ENCODE measurements around the gene PLPP1.

Gene PLPP1

GRCh38 chr5:55429613-55430253 is 105.0 kb downstream of the PLPP1 start:
- Histone ChIP-seq H3K27me3 (ENCODE audit: control insufficient read depth, insufficient read depth, low read length) (no peaks in the 10 kb centered on the region), H3K4me3 (ENCODE audit: low read depth, low read length) (no peak overlapping the region), H3K27ac (ENCODE audit: low read depth, low read length) (no peak overlapping the region), H3K9ac (ENCODE audit: low read depth, low read length) (no peak overlapping the region), H3K9me3 (ENCODE audit: control insufficient read depth, insufficient read depth, low read length) (no peaks in the 10 kb centered on the region), H3K4me1 (ENCODE audit: control insufficient read depth, insufficient read depth, low read length) (no peaks in the 10 kb centered on the region), H3K36me3 (ENCODE audit: control insufficient read depth, insufficient read depth, low read length) (peaks cover 63% of the 10 kb centered on the region)

DNA sequence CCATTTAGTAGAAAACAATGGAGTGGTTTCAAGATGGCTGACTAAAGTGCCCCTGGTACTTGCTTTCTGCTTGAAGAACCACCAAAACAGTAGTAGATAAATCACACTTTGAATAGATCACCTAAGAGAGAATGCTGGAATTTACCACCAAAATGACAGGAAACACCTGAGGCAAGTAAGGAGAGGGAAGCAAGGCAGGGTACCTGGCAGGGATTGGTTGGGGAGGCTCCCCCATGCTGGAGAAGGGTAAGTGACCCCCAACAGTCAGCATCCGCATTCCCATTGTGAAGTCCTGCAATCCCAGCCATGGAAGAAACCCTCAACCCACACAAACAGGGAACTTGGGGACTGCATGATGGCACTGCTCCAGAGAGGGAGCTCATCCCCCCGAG is 105.5 kb downstream of the PLPP1 start:
- peaks cover 68% of the 10 kb centered on the region for H3K36me3 ChIP-seq (ENCODE audit: control insufficient read depth, insufficient read depth, low read length)
- H3K27me3 ChIP-seq (ENCODE audit: control insufficient read depth, insufficient read depth, low read length) = no peaks in the 10 kb centered on the region
- H3K9ac ChIP-seq (ENCODE audit: low read depth, low read length) = no peak overlapping the region
- no peaks in the 10 kb centered on the region for H3K9me3 ChIP-seq (ENCODE audit: control insufficient read depth, insufficient read depth, low read length)
- no peaks in the 10 kb centered on the region for H3K4me1 ChIP-seq (ENCODE audit: control insufficient read depth, insufficient read depth, low read length)
- no peak overlapping the region for H3K4me3 ChIP-seq (ENCODE audit: low read depth, low read length)
- no peak overlapping the region for H3K27ac ChIP-seq (ENCODE audit: low read depth, low read length)

- Histone ChIP-seq H3K27me3 (ENCODE audit: control insufficient read depth, insufficient read depth, low read length) (no peaks in the 10 kb centered on the region), H3K36me3 (ENCODE audit: control insufficient read depth, insufficient read depth, low read length) (peaks cover 88% of the 10 kb centered on the region), H3K9ac (ENCODE audit: low read depth, low read length) (no peak overlapping the region), H3K4me1 (ENCODE audit: control insufficient read depth, insufficient read depth, low read length) (no peaks in the 10 kb centered on the region), H3K27ac (ENCODE audit: low read depth, low read length) (no peak overlapping the region), H3K9me3 (ENCODE audit: control insufficient read depth, insufficient read depth, low read length) (no peaks in the 10 kb centered on the region), H3K4me3 (ENCODE audit: low read depth, low read length) (no peak overlapping the region)
Observed at GRCh38 chr5:55427157-55427556, 107.6 kb downstream of the PLPP1 start.

DNA sequence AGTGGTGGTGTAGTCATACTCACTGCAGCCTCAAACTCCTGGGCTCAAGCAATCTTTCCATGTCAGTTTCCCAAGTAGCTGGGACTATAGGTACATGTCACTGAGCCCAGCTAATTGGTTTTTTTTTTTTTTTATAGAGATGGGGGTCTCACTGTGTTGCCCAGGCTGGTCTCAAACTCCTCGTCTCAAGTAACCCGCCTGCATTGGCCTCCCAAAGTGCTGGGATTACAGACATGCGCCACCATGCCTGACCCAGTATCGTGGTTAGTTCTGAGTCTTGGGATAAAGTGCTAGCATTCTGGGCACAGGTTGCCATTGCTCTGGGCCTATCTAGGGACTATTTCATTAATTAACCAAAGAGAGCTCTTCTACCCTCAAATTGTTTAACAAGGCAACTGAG is 108.3 kb downstream of the PLPP1 start:
- Histone ChIP-seq H3K4me3 (ENCODE audit: low read depth, low read length) (no peak overlapping the region), H3K9ac (ENCODE audit: low read depth, low read length) (no peak overlapping the region), H3K36me3 (ENCODE audit: control insufficient read depth, insufficient read depth, low read length) (peaks cover 90% of the 10 kb centered on the region), H3K4me1 (ENCODE audit: control insufficient read depth, insufficient read depth, low read length) (no peaks in the 10 kb centered on the region), H3K27ac (ENCODE audit: low read depth, low read length) (no peak overlapping the region), H3K9me3 (ENCODE audit: control insufficient read depth, insufficient read depth, low read length) (no peaks in the 10 kb centered on the region), H3K27me3 (ENCODE audit: control insufficient read depth, insufficient read depth, low read length) (no peaks in the 10 kb centered on the region)

- Histone ChIP-seq H3K9ac (ENCODE audit: low read depth, low read length) (no peak overlapping the region), H3K36me3 (ENCODE audit: control insufficient read depth, insufficient read depth, low read length) (peaks cover 79% of the 10 kb centered on the region), H3K27ac (ENCODE audit: low read depth, low read length) (no peak overlapping the region), H3K9me3 (ENCODE audit: control insufficient read depth, insufficient read depth, low read length) (no peaks in the 10 kb centered on the region), H3K27me3 (ENCODE audit: control insufficient read depth, insufficient read depth, low read length) (no peaks in the 10 kb centered on the region), H3K4me1 (ENCODE audit: control insufficient read depth, insufficient read depth, low read length) (peaks cover 15% of the 10 kb centered on the region), H3K4me3 (ENCODE audit: low read depth, low read length) (no peak overlapping the region)
Observed at GRCh38 chr5:55421074-55421529, 113.7 kb downstream of the PLPP1 start.

GRCh38 chr5:55418994-55419968 is 115.5 kb downstream of the PLPP1 start:
- Histone ChIP-seq H3K36me3 (ENCODE audit: control insufficient read depth, insufficient read depth, low read length) (peaks cover 79% of the 10 kb centered on the region), H3K4me3 (ENCODE audit: low read depth, low read length) (no peak overlapping the region), H3K4me1 (ENCODE audit: control insufficient read depth, insufficient read depth, low read length) (peaks cover 15% of the 10 kb centered on the region), H3K9ac (ENCODE audit: low read depth, low read length) (no peak overlapping the region), H3K9me3 (ENCODE audit: control insufficient read depth, insufficient read depth, low read length) (no peaks in the 10 kb centered on the region), H3K27ac (ENCODE audit: low read depth, low read length) (peak overlapping the region; percentile 34), H3K27me3 (ENCODE audit: control insufficient read depth, insufficient read depth, low read length) (no peaks in the 10 kb centered on the region)

DNA sequence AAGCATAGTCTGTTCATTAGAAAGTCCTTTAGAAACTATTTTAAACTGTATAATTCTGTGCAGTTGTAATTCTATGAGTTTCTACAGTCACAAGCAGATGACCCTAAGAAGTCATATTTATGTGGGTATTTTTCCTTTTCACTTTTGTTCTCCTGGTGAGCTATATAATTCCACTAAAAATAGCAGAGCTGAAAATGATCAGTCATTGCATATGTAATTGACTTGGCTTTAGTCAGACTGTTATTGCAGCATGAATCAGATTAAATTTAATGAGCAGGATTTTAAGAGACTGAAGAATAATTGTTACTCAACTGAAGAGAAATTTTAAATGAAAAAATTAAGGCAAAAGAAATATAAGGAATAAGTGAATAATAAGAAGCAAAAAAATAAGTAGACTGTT is 118.5 kb downstream of the PLPP1 start:
- H3K36me3 ChIP-seq (ENCODE audit: control insufficient read depth, insufficient read depth, low read length) = peaks cover 76% of the 10 kb centered on the region
- H3K4me1 ChIP-seq (ENCODE audit: control insufficient read depth, insufficient read depth, low read length) = peaks cover 15% of the 10 kb centered on the region
- no peak overlapping the region for H3K4me3 ChIP-seq (ENCODE audit: low read depth, low read length)
- H3K27me3 ChIP-seq (ENCODE audit: control insufficient read depth, insufficient read depth, low read length) = no peaks in the 10 kb centered on the region
- no peak overlapping the region for H3K9ac ChIP-seq (ENCODE audit: low read depth, low read length)
- no peak overlapping the region for H3K27ac ChIP-seq (ENCODE audit: low read depth, low read length)
- H3K9me3 ChIP-seq (ENCODE audit: control insufficient read depth, insufficient read depth, low read length) = no peaks in the 10 kb centered on the region

DNA sequence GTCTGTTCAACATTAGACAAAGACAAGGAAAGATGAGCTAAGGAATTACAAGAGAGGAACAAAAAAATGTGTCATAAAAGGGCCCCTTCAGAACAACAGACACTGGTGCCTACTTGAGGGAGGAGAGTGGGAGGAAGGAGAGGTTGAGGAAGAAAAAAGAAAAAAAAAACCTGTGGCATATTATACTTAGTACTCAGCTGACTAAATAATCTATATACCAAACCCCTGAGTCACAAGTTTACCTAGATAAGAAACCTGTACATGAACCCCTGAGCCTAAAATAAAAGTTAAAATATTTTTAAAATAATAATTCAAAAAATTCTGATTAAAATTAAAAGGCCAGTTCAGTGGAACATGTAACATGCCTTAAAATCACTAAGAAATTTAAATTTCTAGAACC is 119.7 kb downstream of the PLPP1 start:
- Histone ChIP-seq H3K36me3 (ENCODE audit: control insufficient read depth, insufficient read depth, low read length) (peaks cover 76% of the 10 kb centered on the region), H3K9ac (ENCODE audit: low read depth, low read length) (no peak overlapping the region), H3K4me3 (ENCODE audit: low read depth, low read length) (no peak overlapping the region), H3K9me3 (ENCODE audit: control insufficient read depth, insufficient read depth, low read length) (no peaks in the 10 kb centered on the region), H3K27ac (ENCODE audit: low read depth, low read length) (no peak overlapping the region), H3K27me3 (ENCODE audit: control insufficient read depth, insufficient read depth, low read length) (no peaks in the 10 kb centered on the region), H3K4me1 (ENCODE audit: control insufficient read depth, insufficient read depth, low read length) (peaks cover 12% of the 10 kb centered on the region)

DNA sequence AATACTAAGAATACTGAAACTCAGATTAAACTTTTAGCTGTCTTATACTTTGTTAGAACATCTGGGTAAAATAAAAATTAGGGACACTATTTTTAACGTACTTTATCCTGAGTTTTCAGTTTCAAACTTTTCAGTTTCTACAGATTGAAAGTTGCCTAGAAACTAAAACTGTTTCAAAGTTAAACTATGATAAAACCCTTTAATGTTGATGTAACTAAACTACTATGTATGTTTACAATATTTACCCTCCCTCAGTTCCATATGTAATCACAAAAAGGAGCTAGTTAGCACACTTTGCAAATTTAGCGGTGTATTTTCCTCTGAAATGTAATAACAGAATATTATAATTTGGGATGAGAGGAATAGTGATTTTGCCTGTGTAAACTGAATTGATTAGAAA is 121.1 kb downstream of the PLPP1 start:
- no peak overlapping the region for H3K27ac ChIP-seq (ENCODE audit: low read depth, low read length)
- peaks cover 80% of the 10 kb centered on the region for H3K36me3 ChIP-seq (ENCODE audit: control insufficient read depth, insufficient read depth, low read length)
- H3K4me1 ChIP-seq (ENCODE audit: control insufficient read depth, insufficient read depth, low read length) = no peaks in the 10 kb centered on the region
- H3K27me3 ChIP-seq (ENCODE audit: control insufficient read depth, insufficient read depth, low read length) = no peaks in the 10 kb centered on the region
- H3K9ac ChIP-seq (ENCODE audit: low read depth, low read length) = no peak overlapping the region
- H3K9me3 ChIP-seq (ENCODE audit: control insufficient read depth, insufficient read depth, low read length) = no peaks in the 10 kb centered on the region
- H3K4me3 ChIP-seq (ENCODE audit: low read depth, low read length) = no peak overlapping the region

DNA sequence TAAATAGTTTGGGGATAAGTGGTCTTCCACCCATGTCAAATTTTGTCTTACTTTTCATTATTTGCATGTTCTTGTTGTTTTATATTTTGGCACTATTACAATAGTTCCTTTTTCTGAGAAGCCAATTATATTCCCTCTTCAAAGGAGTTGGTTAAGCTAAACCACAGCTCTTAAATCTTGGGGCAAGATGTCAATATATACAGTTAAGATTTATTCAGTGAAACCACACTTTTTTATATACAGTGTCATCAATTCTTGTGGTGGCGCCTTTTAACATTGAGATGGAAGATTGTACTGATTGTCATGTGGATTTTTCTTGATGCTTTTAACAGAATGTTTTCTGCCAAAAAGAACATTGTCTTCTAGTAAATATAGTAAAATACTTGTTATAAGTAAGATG is 122.9 kb downstream of the PLPP1 start:
- no peak overlapping the region for H3K27ac ChIP-seq (ENCODE audit: low read depth, low read length)
- H3K36me3 ChIP-seq (ENCODE audit: control insufficient read depth, insufficient read depth, low read length) = peaks cover 84% of the 10 kb centered on the region
- H3K4me3 ChIP-seq (ENCODE audit: low read depth, low read length) = no peak overlapping the region
- no peaks in the 10 kb centered on the region for H3K9me3 ChIP-seq (ENCODE audit: control insufficient read depth, insufficient read depth, low read length)
- no peaks in the 10 kb centered on the region for H3K27me3 ChIP-seq (ENCODE audit: control insufficient read depth, insufficient read depth, low read length)
- H3K4me1 ChIP-seq (ENCODE audit: control insufficient read depth, insufficient read depth, low read length) = no peaks in the 10 kb centered on the region
- no peak overlapping the region for H3K9ac ChIP-seq (ENCODE audit: low read depth, low read length)

GRCh38 chr5:55410845-55411244 is 123.9 kb downstream of the PLPP1 start:
- H3K9ac ChIP-seq (ENCODE audit: low read depth, low read length) = no peak overlapping the region
- no peaks in the 10 kb centered on the region for H3K4me1 ChIP-seq (ENCODE audit: control insufficient read depth, insufficient read depth, low read length)
- no peak overlapping the region for H3K27ac ChIP-seq (ENCODE audit: low read depth, low read length)
- no peaks in the 10 kb centered on the region for H3K27me3 ChIP-seq (ENCODE audit: control insufficient read depth, insufficient read depth, low read length)
- peaks cover 84% of the 10 kb centered on the region for H3K36me3 ChIP-seq (ENCODE audit: control insufficient read depth, insufficient read depth, low read length)
- H3K4me3 ChIP-seq (ENCODE audit: low read depth, low read length) = no peak overlapping the region
- H3K9me3 ChIP-seq (ENCODE audit: control insufficient read depth, insufficient read depth, low read length) = no peaks in the 10 kb centered on the region

All from HUES48 (cell line).